ENCODE measurements around the gene NSFL1C. TPM values are rescaled to one million over a fixed set of nuclear protein-coding genes. Genes with fewer than 3 reads are reported as not detected.
A peak's percentile ranks its signal among the peaks of the same experiment; 100 is the strongest.

NSFL1C gene
- total RNA-seq, 2 donors from 2014 or later = 57.7 to 63.1 TPM

DNA sequence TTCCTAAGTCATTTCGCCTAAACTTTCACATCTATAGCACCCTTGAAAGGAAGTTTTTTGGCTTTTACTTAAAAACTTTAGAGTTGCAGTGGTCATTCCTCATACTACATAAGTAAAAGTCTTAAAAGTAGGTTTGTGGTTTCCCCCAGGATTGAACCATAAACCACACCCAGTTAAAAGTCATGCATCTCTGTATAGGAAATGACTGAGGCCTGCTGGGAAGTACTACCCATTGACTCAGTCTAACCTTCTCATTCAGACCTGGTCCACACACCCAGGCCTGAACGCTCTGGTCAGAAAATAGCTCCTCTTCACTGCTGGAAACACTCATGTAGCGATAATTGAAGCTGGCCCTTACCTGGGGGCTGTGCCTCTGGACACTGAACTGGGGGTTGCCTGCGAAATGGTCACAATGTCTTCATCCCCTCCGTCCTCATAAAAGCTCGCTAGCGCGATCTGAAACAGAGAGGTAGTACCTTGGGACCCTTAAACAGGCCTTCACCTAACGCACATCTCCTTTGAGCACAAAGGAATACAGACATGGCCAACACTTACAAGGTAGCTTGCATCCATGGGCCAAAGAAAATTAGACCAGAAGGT, 2.6 kb downstream of the NSFL1C start:
- H3K27ac Mint-ChIP-seq = no peak overlapping the region

GRCh38 chr20:1462834-1463233, 3.8 kb downstream of the NSFL1C start:
- H3K9me3 ChIP-seq (ENCODE audit: control insufficient read depth, low read length, poor library complexity, severe bottlenecking) = no peaks in the 10 kb centered on the region
- no peak overlapping the region for H3K4me3 Mint-ChIP-seq
- no peaks in the 10 kb centered on the region for H3K27me3 Mint-ChIP-seq
- peaks cover 40% of the 10 kb centered on the region for H3K4me1 Mint-ChIP-seq
- H3K27ac Mint-ChIP-seq = no peak overlapping the region
- H3K36me3 Mint-ChIP-seq (ENCODE audit: low read depth) = peaks cover 7% of the 10 kb centered on the region
- no peak for DNase-seq
- no peak for ATAC-seq

More for the DNA sequence above, 2.6 kb downstream of the NSFL1C start:
- Mint-ChIP-seq H3K36me3 (ENCODE audit: low read depth) (peaks cover 7% of the 10 kb centered on the region), H3K27me3 (no peaks in the 10 kb centered on the region), H3K4me1 (peaks cover 39% of the 10 kb centered on the region), H3K4me3 (no peak overlapping the region)
- no peaks in the 10 kb centered on the region for H3K9me3 ChIP-seq (ENCODE audit: control insufficient read depth, low read length, poor library complexity, severe bottlenecking)
- ATAC-seq (no peak), DNase-seq (no peak)

DNA sequence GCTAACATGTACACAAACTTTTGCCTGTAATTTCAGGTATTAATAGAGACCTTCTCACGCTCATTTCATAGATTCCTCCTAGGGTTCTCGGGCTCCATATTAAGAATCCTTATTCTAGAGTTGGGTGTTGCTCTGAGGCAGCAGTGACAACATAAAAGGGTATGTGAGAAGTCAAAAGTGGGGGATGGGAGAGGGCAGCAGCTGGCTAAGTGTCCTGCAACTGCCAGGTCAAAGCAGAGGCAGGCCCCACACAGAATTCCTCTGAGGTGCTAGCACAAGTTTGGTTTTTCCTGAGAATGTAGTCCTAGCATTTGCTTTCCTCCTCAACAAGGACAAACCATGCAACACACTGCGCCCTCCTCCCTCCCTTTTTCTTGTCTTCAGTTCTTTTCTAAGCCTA, 4.6 kb downstream of the NSFL1C start:
- peaks cover 35% of the 10 kb centered on the region for H3K4me1 Mint-ChIP-seq
- H3K4me3 Mint-ChIP-seq = no peak overlapping the region
- ATAC-seq (no peak), DNase-seq (no peak)
- no peak overlapping the region for H3K27ac Mint-ChIP-seq
- peaks cover 12% of the 10 kb centered on the region for H3K36me3 Mint-ChIP-seq (ENCODE audit: low read depth)
- no peaks in the 10 kb centered on the region for H3K27me3 Mint-ChIP-seq
- no peaks in the 10 kb centered on the region for H3K9me3 ChIP-seq (ENCODE audit: control insufficient read depth, low read length, poor library complexity, severe bottlenecking)

- Mint-ChIP-seq H3K4me3 (no peak overlapping the region), H3K36me3 (ENCODE audit: low read depth) (peaks cover 13% of the 10 kb centered on the region), H3K4me1 (peaks cover 28% of the 10 kb centered on the region), H3K27me3 (no peaks in the 10 kb centered on the region), H3K27ac (no peak overlapping the region)
- DNase-seq (no peak), ATAC-seq (no peak)
- no peaks in the 10 kb centered on the region for H3K9me3 ChIP-seq (ENCODE audit: control insufficient read depth, low read length, poor library complexity, severe bottlenecking)
These were observed 6.4 kb downstream of the NSFL1C start for GRCh38 chr20:1460275-1460674.

DNA sequence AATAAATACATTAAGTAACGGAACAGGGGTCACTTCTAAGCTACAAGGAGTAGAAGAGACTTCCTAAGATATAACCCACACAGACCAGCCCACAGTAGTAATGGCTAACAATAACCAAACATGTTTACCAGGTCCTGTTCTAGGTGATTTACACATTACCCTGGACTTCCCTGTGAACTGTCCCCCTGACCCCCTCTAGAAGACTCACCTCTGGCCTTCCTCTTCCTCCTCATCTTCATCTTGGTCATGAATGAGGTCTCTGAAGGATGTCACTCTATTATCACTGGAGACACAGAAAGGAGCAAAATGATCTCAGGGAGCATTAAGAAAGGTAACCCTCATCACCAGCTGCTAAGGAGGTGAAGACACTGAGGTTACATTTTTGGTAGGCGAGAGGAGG, 8.7 kb downstream of the NSFL1C start:
- Mint-ChIP-seq H3K27me3 (no peaks in the 10 kb centered on the region), H3K4me3 (no peak overlapping the region), H3K36me3 (ENCODE audit: low read depth) (peaks cover 21% of the 10 kb centered on the region), H3K4me1 (peaks cover 13% of the 10 kb centered on the region), H3K27ac (no peak overlapping the region)
- H3K9me3 ChIP-seq (ENCODE audit: control insufficient read depth, low read length, poor library complexity, severe bottlenecking) = no peaks in the 10 kb centered on the region
- DNase-seq = no peak
- ATAC-seq = no peak

DNA sequence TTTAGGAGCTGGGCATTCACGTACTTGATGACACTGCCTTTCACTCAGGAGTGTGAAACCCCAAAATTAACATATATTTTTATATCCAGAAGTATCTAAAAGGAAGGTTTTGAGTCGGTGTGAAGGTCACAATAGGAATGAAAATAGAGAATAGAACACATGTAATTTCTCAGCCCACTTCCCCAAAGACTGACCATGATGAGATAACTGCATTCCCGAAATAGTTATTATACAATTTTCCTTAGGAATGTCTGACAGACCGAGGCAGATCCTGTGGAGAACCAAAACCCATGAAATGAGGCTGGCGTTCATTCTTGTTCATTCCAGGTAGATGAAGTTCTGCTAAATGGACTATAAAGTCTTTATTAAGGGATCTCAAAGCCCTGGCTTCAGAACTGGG, 10.3 kb downstream of the NSFL1C start:
- H3K27me3 Mint-ChIP-seq = no peaks in the 10 kb centered on the region
- peaks cover 25% of the 10 kb centered on the region for H3K36me3 Mint-ChIP-seq (ENCODE audit: low read depth)
- peaks cover 12% of the 10 kb centered on the region for H3K4me1 Mint-ChIP-seq
- DNase-seq (no peak), ATAC-seq (no peak)
- H3K4me3 Mint-ChIP-seq = no peak overlapping the region
- no peaks in the 10 kb centered on the region for H3K9me3 ChIP-seq (ENCODE audit: control insufficient read depth, low read length, poor library complexity, severe bottlenecking)
- H3K27ac Mint-ChIP-seq = no peak overlapping the region

- Mint-ChIP-seq H3K27ac (peak overlapping the region; percentile 43), H3K4me1 (no peaks in the 10 kb centered on the region)
- no peak for DNase-seq
These were observed 15.6 kb downstream of the NSFL1C start for GRCh38 chr20:1450926-1451491.

DNA sequence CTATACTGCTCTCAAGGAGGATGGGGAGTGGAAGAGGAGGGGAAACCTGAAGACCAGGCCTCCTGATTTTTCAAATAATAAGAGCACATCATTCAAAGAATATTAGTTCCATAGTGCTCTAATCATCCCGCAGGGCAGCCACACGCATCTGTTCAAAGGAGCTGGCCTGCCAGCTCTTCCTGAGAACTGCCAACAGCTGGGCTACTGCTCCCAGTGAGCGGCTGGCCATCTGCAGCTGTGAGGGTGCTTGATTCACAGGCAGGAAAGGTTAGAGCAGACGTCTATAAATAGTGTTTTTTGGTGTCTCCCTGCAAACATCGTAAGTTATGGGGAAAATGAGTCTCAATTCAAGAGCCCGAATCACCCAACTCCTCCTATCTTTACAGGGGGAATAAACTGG, 17.3 kb downstream of the NSFL1C start:
- Mint-ChIP-seq H3K4me1 (no peaks in the 10 kb centered on the region), H3K27ac (no peak overlapping the region), H3K36me3 (ENCODE audit: low read depth) (peaks cover 19% of the 10 kb centered on the region), H3K4me3 (no peak overlapping the region), H3K27me3 (no peaks in the 10 kb centered on the region)
- H3K9me3 ChIP-seq (ENCODE audit: control insufficient read depth, low read length, poor library complexity, severe bottlenecking) = no peaks in the 10 kb centered on the region
- ATAC-seq (no peak), DNase-seq (no peak)

More at GRCh38 chr20:1450926-1451491, 15.6 kb downstream of the NSFL1C start:
- ATAC-seq = no peak
- H3K4me3 Mint-ChIP-seq = no peak overlapping the region
- H3K27me3 Mint-ChIP-seq = no peaks in the 10 kb centered on the region
- peaks cover 19% of the 10 kb centered on the region for H3K36me3 Mint-ChIP-seq (ENCODE audit: low read depth)
- no peaks in the 10 kb centered on the region for H3K9me3 ChIP-seq (ENCODE audit: control insufficient read depth, low read length, poor library complexity, severe bottlenecking)

GRCh38 chr20:1448081-1448620, 18.5 kb downstream of the NSFL1C start:
- no peak for ATAC-seq
- Mint-ChIP-seq H3K4me1 (no peaks in the 10 kb centered on the region), H3K36me3 (ENCODE audit: low read depth) (peaks cover 15% of the 10 kb centered on the region), H3K4me3 (no peak overlapping the region), H3K27ac (no peak overlapping the region), H3K27me3 (no peaks in the 10 kb centered on the region)
- no peak for DNase-seq
- no peaks in the 10 kb centered on the region for H3K9me3 ChIP-seq (ENCODE audit: control insufficient read depth, low read length, poor library complexity, severe bottlenecking)

GRCh38 chr20:1446536-1446935, 20.1 kb downstream of the NSFL1C start:
- Mint-ChIP-seq H3K36me3 (ENCODE audit: low read depth) (peaks cover 12% of the 10 kb centered on the region), H3K27me3 (no peaks in the 10 kb centered on the region), H3K27ac (no peak overlapping the region), H3K4me1 (peaks cover 4% of the 10 kb centered on the region), H3K4me3 (no peak overlapping the region)
- H3K9me3 ChIP-seq (ENCODE audit: control insufficient read depth, low read length, poor library complexity, severe bottlenecking) = no peaks in the 10 kb centered on the region
- DNase-seq = no peak
- no peak for ATAC-seq

GRCh38 chr20:1443085-1443484, 23.6 kb downstream of the NSFL1C start:
- H3K9me3 ChIP-seq (ENCODE audit: control insufficient read depth, low read length, poor library complexity, severe bottlenecking) = no peaks in the 10 kb centered on the region
- Mint-ChIP-seq H3K4me1 (peaks cover 11% of the 10 kb centered on the region), H3K27ac (no peak overlapping the region), H3K27me3 (no peaks in the 10 kb centered on the region), H3K4me3 (no peak overlapping the region), H3K36me3 (ENCODE audit: low read depth) (peaks cover 7% of the 10 kb centered on the region)
- ATAC-seq (no peak), DNase-seq (no peak)

GRCh38 chr20:1442304-1442703, 24.3 kb downstream of the NSFL1C start:
- DNase-seq = no peak
- H3K27ac Mint-ChIP-seq = no peak overlapping the region
- no peaks in the 10 kb centered on the region for H3K27me3 Mint-ChIP-seq
- H3K4me3 Mint-ChIP-seq = no peak overlapping the region
- no peak for ATAC-seq
- no peaks in the 10 kb centered on the region for H3K9me3 ChIP-seq (ENCODE audit: control insufficient read depth, low read length, poor library complexity, severe bottlenecking)
- H3K4me1 Mint-ChIP-seq = peaks cover 13% of the 10 kb centered on the region
- peaks cover 6% of the 10 kb centered on the region for H3K36me3 Mint-ChIP-seq (ENCODE audit: low read depth)

DNA sequence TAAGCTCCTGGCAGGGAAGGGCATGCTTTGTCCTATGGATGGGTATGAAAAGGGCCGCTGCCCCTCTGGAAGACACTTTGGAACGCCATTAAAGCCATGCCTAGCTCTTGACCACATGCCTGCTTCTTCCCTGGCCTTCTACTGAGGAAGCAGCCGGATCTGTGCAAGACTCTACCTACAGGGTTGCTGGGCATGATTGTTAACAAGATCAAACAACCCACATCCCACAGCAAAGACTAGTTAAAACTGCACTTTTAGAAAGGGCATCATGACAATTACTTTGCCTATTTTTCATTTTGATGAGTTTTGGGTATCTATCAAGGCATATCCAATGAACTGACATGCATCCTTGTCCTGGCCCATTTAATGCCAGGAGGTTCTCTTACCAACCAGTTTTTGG, 25.5 kb downstream of the NSFL1C start:
- Mint-ChIP-seq H3K4me1 (peaks cover 15% of the 10 kb centered on the region), H3K36me3 (ENCODE audit: low read depth) (peaks cover 3% of the 10 kb centered on the region), H3K4me3 (no peak overlapping the region), H3K27me3 (no peaks in the 10 kb centered on the region), H3K27ac (peak overlapping the region; percentile 61)
- H3K9me3 ChIP-seq (ENCODE audit: control insufficient read depth, low read length, poor library complexity, severe bottlenecking) = no peaks in the 10 kb centered on the region
- DNase-seq = no peak
- ATAC-seq = no peak

GRCh38 chr20:1440024-1440423, 26.6 kb downstream of the NSFL1C start:
- peaks cover 3% of the 10 kb centered on the region for H3K36me3 Mint-ChIP-seq (ENCODE audit: low read depth)
- peak overlapping the region; percentile 24 for H3K27ac Mint-ChIP-seq
- no peak overlapping the region for H3K4me3 Mint-ChIP-seq
- ATAC-seq (no peak), DNase-seq (no peak)
- H3K27me3 Mint-ChIP-seq = no peaks in the 10 kb centered on the region
- H3K4me1 Mint-ChIP-seq = peaks cover 22% of the 10 kb centered on the region
- H3K9me3 ChIP-seq (ENCODE audit: control insufficient read depth, low read length, poor library complexity, severe bottlenecking) = no peaks in the 10 kb centered on the region
